Thoracic aorta (tissue), 2 donors: ENCODE data around the gene UBR4. TPM values are rescaled to one million over a fixed set of nuclear protein-coding genes. Genes with fewer than 3 reads are reported as not detected.

Experiments used
- ATAC-seq: fragments of 150-250 bp; one replicate; pipeline ENCODE4 v1.8.0; 2017; ENCODE audit warnings: low read depth; ENCODE audit not compliant: insufficient number of reproducible peaks, low FRiP score
- DNase-seq: peaks from one replicate; pipeline ENCODE4 v3.0.0-alpha.2; 2020; ENCODE audit warnings: low spot score
- H3K27ac ChIP-seq, 2 donors: fragments of 200-600 bp; sonication (generic); 1 replicate in 1 of 2; 2 replicates in 1 of 2; pipeline ENCODE4 v1.5.1; 2016; ENCODE audit warnings: mild to moderate bottlenecking in 2 of 2, moderate library complexity in 2 of 2
- H3K27me3 ChIP-seq: fragments of 200-600 bp; sonication (generic); replicated peaks from 2 replicates; pipeline ENCODE4 v1.6.0; 2016; ENCODE audit warnings: mild to moderate bottlenecking; ENCODE audit not compliant: insufficient read depth
- H3K36me3 ChIP-seq: fragments of 200-600 bp; sonication (generic); one replicate; pipeline ENCODE4 v1.5.1; 2016
- H3K4me1 ChIP-seq, 2 donors: fragments of 200-600 bp; sonication (generic); 1 replicate in 1 of 2; 2 replicates in 1 of 2; pipeline versions ENCODE4 v1.5.1 to v1.6.0; 2016; ENCODE audit warnings: low read depth in 2 of 2, mild to moderate bottlenecking in 1 of 2; ENCODE audit not compliant: control insufficient read depth in 1 of 2
- H3K4me3 ChIP-seq: fragments of 200-600 bp; sonication (generic); 2 replicates; pipeline ENCODE4 v1.5.1; 2016; ENCODE audit warnings: mild to moderate bottlenecking
- H3K9me3 ChIP-seq: fragments of 200-600 bp; sonication (generic); 2 replicates; pipeline ENCODE4 v1.5.1; 2016
- total RNA-seq, 2 donors: library from RNA; depleted of rRNA; stranded (reverse); fragments of >200 nt; gene quantifications; one replicate each; pipeline versions ENCODE4 v1.1.0 to v1.2.3, GENCODE V29; 2016
- TF ChIP-seq, protein P1 (sequence below): fragments of 200-600 bp; sonication (generic); IDR thresholded peaks from one replicate; pipeline ENCODE4 v1.5.1; 2019; ENCODE audit warnings: antibody characterized with exemption

The UBR4 gene
- total RNA-seq, 2 donors from 2014 or later = 231 to 266 TPM

DNA sequence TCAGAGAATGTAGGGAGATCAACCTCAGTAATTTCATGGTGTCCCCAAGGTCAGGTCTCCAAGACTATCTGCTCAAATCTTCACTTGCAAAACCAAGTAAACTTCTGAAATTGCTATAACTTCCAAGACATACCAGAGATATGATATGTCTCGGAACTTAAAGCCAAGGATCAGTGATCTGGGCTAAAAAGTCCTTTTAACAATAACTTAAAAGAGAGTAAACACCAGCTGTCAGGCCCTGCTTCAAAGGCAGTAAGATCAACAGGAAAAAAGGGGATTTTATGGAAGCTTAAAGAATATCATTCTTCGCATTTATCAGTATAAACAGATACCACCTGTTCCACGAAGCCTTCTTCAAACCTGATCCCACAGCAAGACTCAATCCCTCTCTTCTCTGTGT is 13.7 kb downstream of the UBR4 start:
- Histone ChIP-seq H3K27ac (no peak overlapping the region), H3K4me3 (no peak overlapping the region), H3K9me3 (no peaks in the 10 kb centered on the region), H3K27me3 (no peaks in the 10 kb centered on the region), H3K36me3 (peaks cover 72% of the 10 kb centered on the region), H3K4me1 (peaks cover 1 to 7% of the 10 kb centered on the region in 2 donors)
- DNase-seq (no peak), ATAC-seq (no peak)
- TF ChIP-seq, protein P1, sequence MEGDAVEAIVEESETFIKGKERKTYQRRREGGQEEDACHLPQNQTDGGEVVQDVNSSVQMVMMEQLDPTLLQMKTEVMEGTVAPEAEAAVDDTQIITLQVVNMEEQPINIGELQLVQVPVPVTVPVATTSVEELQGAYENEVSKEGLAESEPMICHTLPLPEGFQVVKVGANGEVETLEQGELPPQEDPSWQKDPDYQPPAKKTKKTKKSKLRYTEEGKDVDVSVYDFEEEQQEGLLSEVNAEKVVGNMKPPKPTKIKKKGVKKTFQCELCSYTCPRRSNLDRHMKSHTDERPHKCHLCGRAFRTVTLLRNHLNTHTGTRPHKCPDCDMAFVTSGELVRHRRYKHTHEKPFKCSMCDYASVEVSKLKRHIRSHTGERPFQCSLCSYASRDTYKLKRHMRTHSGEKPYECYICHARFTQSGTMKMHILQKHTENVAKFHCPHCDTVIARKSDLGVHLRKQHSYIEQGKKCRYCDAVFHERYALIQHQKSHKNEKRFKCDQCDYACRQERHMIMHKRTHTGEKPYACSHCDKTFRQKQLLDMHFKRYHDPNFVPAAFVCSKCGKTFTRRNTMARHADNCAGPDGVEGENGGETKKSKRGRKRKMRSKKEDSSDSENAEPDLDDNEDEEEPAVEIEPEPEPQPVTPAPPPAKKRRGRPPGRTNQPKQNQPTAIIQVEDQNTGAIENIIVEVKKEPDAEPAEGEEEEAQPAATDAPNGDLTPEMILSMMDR = no peak

DNA sequence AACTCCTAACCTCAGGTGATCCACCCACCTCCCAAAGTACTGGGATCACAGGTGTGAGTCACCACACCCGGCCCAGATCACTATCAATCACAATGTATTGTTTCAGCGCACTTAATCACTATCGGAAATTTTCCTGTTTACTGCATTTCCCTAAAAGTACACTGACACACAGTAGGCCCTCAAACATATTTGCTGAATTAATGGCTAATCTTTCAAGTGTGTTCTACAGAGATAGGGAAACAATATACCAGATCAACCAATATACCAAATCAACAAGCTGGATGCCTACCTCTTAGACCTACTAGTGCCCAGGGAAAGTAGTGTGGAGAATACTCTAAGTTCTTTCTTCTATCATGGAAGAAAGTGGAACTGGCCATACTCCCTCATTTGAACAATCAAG is 17.1 kb downstream of the UBR4 start:
- Histone ChIP-seq H3K9me3 (no peaks in the 10 kb centered on the region), H3K36me3 (peaks cover 64% of the 10 kb centered on the region), H3K4me3 (no peak overlapping the region), H3K27me3 (no peaks in the 10 kb centered on the region), H3K4me1 (no peaks in the 10 kb centered on the region), H3K27ac (no peak overlapping the region)
- ATAC-seq (no peak), DNase-seq (no peak)
- TF ChIP-seq, protein P1 = no peak

DNA sequence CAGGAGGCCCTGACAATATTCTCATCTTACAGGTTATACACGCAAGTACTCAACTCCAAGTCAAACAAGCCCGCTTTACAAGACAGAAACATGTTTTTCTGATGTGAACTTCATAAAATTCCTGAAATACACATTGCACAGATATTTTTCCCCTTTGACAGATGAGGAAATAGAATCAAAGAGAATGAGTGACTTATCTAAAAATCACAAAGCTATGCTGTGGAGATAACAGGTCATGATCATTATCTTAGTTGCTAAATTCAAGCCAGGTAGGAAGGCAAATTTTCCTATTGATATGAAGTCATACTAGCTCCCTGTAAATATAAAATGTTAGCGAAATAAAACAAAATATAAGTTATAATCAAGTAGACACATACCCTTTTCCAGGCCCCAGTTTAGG is 18.3 kb downstream of the UBR4 start:
- ATAC-seq = no peak
- Histone ChIP-seq H3K27me3 (no peaks in the 10 kb centered on the region), H3K36me3 (peaks cover 59% of the 10 kb centered on the region), H3K4me3 (no peak overlapping the region), H3K9me3 (no peaks in the 10 kb centered on the region), H3K4me1 (no peaks in the 10 kb centered on the region), H3K27ac (no peak overlapping the region)
- TF ChIP-seq, protein P1 = no peak
- no peak for DNase-seq

DNA sequence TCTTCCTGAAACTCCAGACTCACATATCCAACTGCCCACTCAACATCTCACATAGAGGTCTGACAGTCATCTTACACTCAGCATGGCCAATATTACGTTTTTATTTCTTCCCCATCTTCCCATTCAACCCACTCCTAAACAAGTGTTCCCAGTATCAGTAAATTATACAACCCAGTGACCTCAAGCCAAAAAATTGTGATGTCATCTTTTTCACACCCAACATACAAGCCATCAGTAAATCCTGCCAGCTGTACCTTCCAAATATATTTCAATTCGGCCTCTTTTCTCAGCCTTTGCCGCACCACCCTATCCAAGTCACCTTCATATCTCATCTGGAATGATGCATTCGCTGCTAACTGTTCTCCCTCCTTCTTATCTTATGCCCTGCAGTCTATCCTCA is 19.6 kb downstream of the UBR4 start:
- Histone ChIP-seq H3K36me3 (peaks cover 61% of the 10 kb centered on the region), H3K4me3 (no peak overlapping the region), H3K4me1 (no peaks in the 10 kb centered on the region), H3K27me3 (no peaks in the 10 kb centered on the region), H3K27ac (no peak overlapping the region), H3K9me3 (no peaks in the 10 kb centered on the region)
- no peak for ATAC-seq
- no peak for DNase-seq
- TF ChIP-seq, protein P1 = no peak

DNA sequence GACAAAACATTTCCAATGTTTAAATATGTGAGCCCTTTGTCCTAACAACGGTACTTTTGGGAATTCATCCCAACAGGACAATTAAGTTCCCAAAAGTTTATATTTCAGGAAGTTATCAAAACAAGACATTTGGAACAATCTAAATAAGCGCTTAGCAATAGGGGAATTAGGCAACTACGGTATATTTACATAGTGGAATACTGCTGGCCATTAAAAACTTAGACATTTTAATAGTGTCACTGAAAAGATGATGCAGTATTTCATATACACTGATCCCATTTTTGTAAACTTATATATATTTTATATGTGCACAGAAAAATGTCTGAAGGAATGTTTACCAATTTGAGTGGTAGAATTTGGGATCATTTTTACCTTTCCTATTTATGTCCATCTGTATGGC is 20.8 kb downstream of the UBR4 start:
- Histone ChIP-seq H3K4me1 (no peaks in the 10 kb centered on the region), H3K9me3 (no peaks in the 10 kb centered on the region), H3K36me3 (peaks cover 69% of the 10 kb centered on the region), H3K4me3 (no peak overlapping the region), H3K27ac (no peak overlapping the region), H3K27me3 (no peaks in the 10 kb centered on the region)
- DNase-seq = no peak
- no peak for ATAC-seq
- TF ChIP-seq, protein P1 = no peak
